Adrenal gland (tissue), 12 donors: Measurements from ENCODE around the gene TIMMDC1. TPM values are rescaled to one million over a fixed set of nuclear protein-coding genes. Genes with fewer than 3 reads are reported as not detected.

Experiments used
- DNase-seq, 7 donors: peaks; one replicate each; pipeline ENCODE4 v3.0.0-alpha.2; 2019 to 2020
- H3K27ac ChIP-seq, 5 donors: fragments of 200-600 bp; sonication (generic) in 4 of 5; 1 replicate in 3 of 5; 2 replicates in 2 of 5; pipeline versions ENCODE4 v1.5.1 to v1.8.0; 2016 to 2020; ENCODE audit warnings: mild to moderate bottlenecking in 1 of 5
- H3K27me3 ChIP-seq: fragments of 200-600 bp; 2 replicates; pipeline ENCODE4 v1.8.0; 2021
- H3K36me3 ChIP-seq, 2 donors: fragments of 200-600 bp; replicated peaks in 1 of 2; 1 replicate in 1 of 2; 2 replicates in 1 of 2; pipeline versions ENCODE4 v1.5.1 to v1.8.0; 2018 to 2022
- H3K4me1 ChIP-seq, 2 donors: fragments of 200-600 bp; replicated peaks in 1 of 2; 1 replicate in 1 of 2; 2 replicates in 1 of 2; pipeline versions ENCODE4 v1.5.1 to v1.8.0; 2018 to 2021
- H3K4me3 ChIP-seq, 4 donors: fragments of 200-600 bp; sonication (generic) in 3 of 4; one replicate each; pipeline ENCODE4 v1.5.1; 2016 to 2018
- H3K9me3 ChIP-seq, 3 donors: fragments of 200-600 bp; sonication (generic) in 1 of 3; replicated peaks in 1 of 3; 1 replicate in 2 of 3; 2 replicates in 1 of 3; pipeline versions ENCODE4 v1.5.1 to v1.8.0; 2016 to 2021
- CTCF ChIP-seq, 6 experiments: fragments of 450-650 bp in 4 of 6; fragments of 200-600 bp in 2 of 6; sonication (generic) in 1 of 6; IDR thresholded peaks; 1 replicate in 5 of 6; 2 replicates in 1 of 6; pipeline versions ENCODE4 v1.5.1 to v1.8.0; 2016 to 2021; ENCODE audit warnings: antibody characterized with exemption in 6 of 6, mild to moderate bottlenecking in 2 of 6, moderate library complexity in 1 of 6
- POLR2A ChIP-seq, 2 donors: fragments of 450-650 bp; IDR thresholded peaks; one replicate each; pipeline ENCODE4 v1.6.1; 2017; ENCODE audit warnings: antibody characterized with exemption in 2 of 2, mild to moderate bottlenecking in 2 of 2, moderate library complexity in 1 of 2
- WGBS, 4 donors: extraction: QIAGEN DNeasy Blood & Tissue Kit in 2 of 4; methylation state at CpG; one replicate each; pipeline versions ENCODE4 v1.1.5 to v1.1.7; 2013 to 2017; 5-methylcytosine and 5-hydroxymethylcytosine counted together
- intact Hi-C, 2 donors: fragments of 100-400 bp; cut with DNase I; formaldehyde crosslinking; loops; one replicate each; pipeline versions ENCODE4 v1.14.1 to v1.15.0; 2022 to 2023
- polyA plus RNA-seq, 3 donors: library from polyadenylated mRNA; stranded (reverse); fragments of 200-250 nt in 2 of 3; fragments of 350-450 nt in 1 of 3; fragmentation: Illumina TruSeq in 1 of 3; extraction: RNeasy Lipid Tissue Mini Kit (QIAGEN cat#74804) in 1 of 3; gene quantifications; one replicate each; pipeline ENCODE4 v1.2.3, GENCODE V29; 2013 to 2014
- total RNA-seq, 9 donors: library from RNA; depleted of rRNA in 4 of 9; stranded (reverse); fragments of >200 nt in 4 of 9; fragments of 120-200 nt in 1 of 9; fragmentation: NEBNext Ultra II Directional in 1 of 9; extraction: Animal tissue kit (Norgen Biotek cat#: 25700) in 1 of 9; gene quantifications; one replicate each; pipeline versions ENCODE4 v1.1.0 to v1.2.4, GENCODE V29; 2013 to 2023
- donor health status: healthy with polysubstance abuse.
- donor health status: Bipolar disorder and iron deficiency.
- donor health status: DM: yes; HTN: yes; CAD: no.
- donor health status: DM: no; HTN: no; CAD: no.
- donor health status: DM: no; HTN: no; CAD: no.
- donor health status: DM: yes; HTN: yes; CAD: no.

Gene TIMMDC1
- total and polyA plus RNA-seq, 12 donors, result 53.9 to 147 (median 91.3) TPM

GRCh38 chr3:119506631-119507030 is 8.3 kb downstream of the TIMMDC1 start:
- intact Hi-C loops, result no loop called here
- H3K4me1 ChIP-seq, result peaks cover 0 to 5% of the 10 kb centered on the region in 2 donors
- H3K4me3 ChIP-seq, result peak overlapping the region in 1 of 4 donors; percentile 18
- H3K9me3 ChIP-seq, result no peaks in the 10 kb centered on the region
- WGBS, 4 donors, result 32 to 44% (median 40%) methylated on average over 4 of the region's 4 CpGs
- TF ChIP-seq POLR2A (IDR thresholded peaks at IDR 0.05) (no peak), CTCF (IDR thresholded peaks at IDR 0.05) (no peak)
- DNase-seq, result no peak
- H3K27me3 ChIP-seq, result no peaks in the 10 kb centered on the region
- no peak overlapping the region for H3K27ac ChIP-seq
- H3K36me3 ChIP-seq, result peaks cover 0 to 24% of the 10 kb centered on the region in 2 donors

GRCh38 chr3:119507404-119507803 is 9.1 kb downstream of the TIMMDC1 start:
- no peak overlapping the region for H3K27ac ChIP-seq
- 94 to 98% (median 96%) methylated on average over 2 of the region's 2 CpGs for WGBS, 4 donors
- intact Hi-C loops, result no loop called here
- H3K9me3 ChIP-seq, result no peaks in the 10 kb centered on the region
- H3K4me1 ChIP-seq, result peaks cover 0 to 5% of the 10 kb centered on the region in 2 donors
- DNase-seq, result no peak
- H3K36me3 ChIP-seq, result peaks cover 0 to 24% of the 10 kb centered on the region in 2 donors
- TF ChIP-seq POLR2A (IDR thresholded peaks at IDR 0.05) (no peak), CTCF (IDR thresholded peaks at IDR 0.05) (no peak)
- no peaks in the 10 kb centered on the region for H3K27me3 ChIP-seq
- no peak overlapping the region for H3K4me3 ChIP-seq

- DNase-seq, result no peak
- Histone ChIP-seq H3K9me3 (no peaks in the 10 kb centered on the region), H3K4me3 (no peak overlapping the region), H3K36me3 (peaks cover 0 to 18% of the 10 kb centered on the region in 2 donors), H3K4me1 (peaks cover 0 to 5% of the 10 kb centered on the region in 2 donors), H3K27ac (no peak overlapping the region), H3K27me3 (no peaks in the 10 kb centered on the region)
- intact Hi-C loops, result no loop called here
- WGBS, 4 donors, result 52 to 71% (median 63%) methylated on average over 1 of the region's 1 CpG
- TF ChIP-seq POLR2A (IDR thresholded peaks at IDR 0.05) (no peak), CTCF (IDR thresholded peaks at IDR 0.05) (no peak)
Measured at GRCh38 chr3:119508172-119508845, 10.0 kb downstream of the TIMMDC1 start.

GRCh38 chr3:119510690-119511089 is 12.3 kb downstream of the TIMMDC1 start:
- Histone ChIP-seq H3K4me3 (no peak overlapping the region), H3K9me3 (no peaks in the 10 kb centered on the region), H3K27me3 (no peaks in the 10 kb centered on the region), H3K4me1 (peaks cover 0 to 5% of the 10 kb centered on the region in 2 donors), H3K36me3 (peaks cover 0 to 27% of the 10 kb centered on the region in 2 donors), H3K27ac (no peak overlapping the region)
- intact Hi-C loops, result no loop called here
- TF ChIP-seq CTCF (IDR thresholded peaks at IDR 0.05), result no peak
- TF ChIP-seq POLR2A (IDR thresholded peaks at IDR 0.05), result no peak
- DNase-seq, result no peak
